ENCODE results near the gene VWDE. TPM values are rescaled to one million over a fixed set of nuclear protein-coding genes. Genes with fewer than 3 reads are reported as not detected.

VWDE gene
- not detected for total RNA-seq

- TF ChIP-seq CTCF (IDR thresholded peaks at IDR 0.05; ENCODE audit: low read depth), result no peak
Observed at GRCh38 chr7:12403287-12404181, at the start of gene VWDE. VWDE (minus strand) TSS chr7:12403865; CDS start chr7:12403716, 149 bp downstream.

GRCh38 chr7:12450615-12451014 is 47.0 kb upstream of the VWDE start:
- no peak for TF ChIP-seq CTCF (IDR thresholded peaks at IDR 0.05; ENCODE audit: low read depth)

- no peak for TF ChIP-seq CTCF (IDR thresholded peaks at IDR 0.05; ENCODE audit: low read depth)
Observed at GRCh38 chr7:12444785-12445184, 41.1 kb upstream of the VWDE start.

- no peak for TF ChIP-seq CTCF (IDR thresholded peaks at IDR 0.05; ENCODE audit: low read depth)
Observed at GRCh38 chr7:12440229-12440628, 36.6 kb upstream of the VWDE start.

- no peak for TF ChIP-seq CTCF (IDR thresholded peaks at IDR 0.05; ENCODE audit: low read depth)
Observed at GRCh38 chr7:12436896-12437535, 33.4 kb upstream of the VWDE start.

GRCh38 chr7:12436126-12436525 is 32.5 kb upstream of the VWDE start:
- TF ChIP-seq CTCF (IDR thresholded peaks at IDR 0.05; ENCODE audit: low read depth), result no peak

- no peak for TF ChIP-seq CTCF (IDR thresholded peaks at IDR 0.05; ENCODE audit: low read depth)
Observed at GRCh38 chr7:12434012-12434642, 30.5 kb upstream of the VWDE start.
